Gastroesophageal sphincter (tissue), 4 donors: ENCODE results near the gene NME7. TPM values are rescaled to one million over a fixed set of nuclear protein-coding genes. Genes with fewer than 3 reads are reported as not detected.

Experiments
- ATAC-seq: fragments of 150-250 bp; one replicate; pipeline ENCODE4 v1.9.1; 2016; ENCODE audit warnings: mild to moderate bottlenecking, moderate library complexity
- H3K27ac ChIP-seq, 4 donors: fragments of 200-600 bp; sonication (generic) in 3 of 4; 1 replicate in 3 of 4; 2 replicates in 1 of 4; pipeline ENCODE4 v1.5.1; 2016 to 2019
- H3K27me3 ChIP-seq: fragments of 200-600 bp; sonication (generic); one replicate; pipeline ENCODE4 v1.5.1; 2019
- H3K36me3 ChIP-seq, 2 donors: fragments of 200-600 bp; sonication (generic); one replicate each; pipeline ENCODE4 v1.5.1; 2019; ENCODE audit warnings: control low read depth in 1 of 2
- H3K4me1 ChIP-seq, 3 donors: fragments of 200-600 bp; sonication (generic); 1 replicate in 2 of 3; 2 replicates in 1 of 3; pipeline ENCODE4 v1.5.1; 2016 to 2019; ENCODE audit warnings: control low read depth in 2 of 3
- H3K4me3 ChIP-seq, 2 donors: fragments of 200-600 bp; sonication (generic); one replicate each; pipeline ENCODE4 v1.5.1; 2019; ENCODE audit warnings: mild to moderate bottlenecking in 1 of 2, moderate library complexity in 1 of 2
- H3K9me3 ChIP-seq, 3 donors: fragments of 200-600 bp; sonication (generic); one replicate each; pipeline ENCODE4 v1.5.1; 2017 to 2019; ENCODE audit warnings: control low read depth in 2 of 3
- CTCF ChIP-seq, 4 experiments: fragments of 200-600 bp in 2 of 4; fragments of 450-650 bp in 2 of 4; sonication (generic) in 1 of 4; IDR thresholded peaks; one replicate each; pipeline ENCODE4 v1.5.1; 2017 to 2019; ENCODE audit warnings: antibody characterized with exemption in 4 of 4, mild to moderate bottlenecking in 2 of 4, moderate library complexity in 2 of 4
- EP300 ChIP-seq: sonication (generic); formaldehyde crosslinking; IDR thresholded peaks from one replicate; pipeline ENCODE4 v1.6.1; 2017; ENCODE audit warnings: antibody characterized with exemption, mild to moderate bottlenecking
- POLR2A ChIP-seq, 2 donors: fragments of 450-650 bp; IDR thresholded peaks; one replicate each; pipeline ENCODE4 v1.6.1; 2017; ENCODE audit warnings: antibody characterized with exemption in 2 of 2, mild to moderate bottlenecking in 2 of 2, moderate library complexity in 1 of 2
- POLR2AphosphoS5 ChIP-seq: sonication (generic); formaldehyde crosslinking; IDR thresholded peaks from one replicate; pipeline ENCODE4 v1.6.1; 2017; ENCODE audit warnings: antibody characterized with exemption
- WGBS, 2 donors: methylation state at CpG; one replicate each; pipeline ENCODE4 v1.1.5; 2018; ENCODE audit warnings: low coverage in 1 of 2; 5-methylcytosine and 5-hydroxymethylcytosine counted together
- total RNA-seq, 4 donors: library from RNA; depleted of rRNA; stranded (reverse); fragments of >200 nt; gene quantifications; one replicate each; pipeline ENCODE4 v1.1.0, GENCODE V29; 2016

The NME7 gene
- total RNA-seq, 4 donors from 2014 or later, result 10.6 to 24.7 (median 14.5) TPM

DNA sequence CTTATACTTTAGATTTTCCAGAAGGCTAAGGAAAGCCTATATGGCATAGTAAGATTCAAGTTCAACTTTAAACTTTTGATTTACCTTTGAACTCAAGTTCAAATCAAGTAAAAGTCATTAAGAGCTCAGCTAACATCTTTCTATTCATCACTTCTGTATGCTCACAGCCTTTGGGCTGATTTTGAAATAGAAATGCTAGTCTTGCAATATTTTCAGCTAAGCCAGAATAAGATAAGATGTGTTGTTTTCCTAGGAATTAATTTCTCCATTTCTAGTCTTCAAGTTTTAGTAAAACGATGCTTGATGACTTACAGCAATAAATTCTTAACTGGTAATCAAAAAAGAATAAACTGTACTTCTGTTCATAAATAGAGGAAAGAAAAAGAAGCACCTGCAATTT lies 225.5 kb downstream of the NME7 start:
- Histone ChIP-seq H3K4me1 (no peaks in the 10 kb centered on the region), H3K27ac (no peak overlapping the region), H3K4me3 (no peak overlapping the region), H3K27me3 (no peaks in the 10 kb centered on the region), H3K9me3 (no peaks in the 10 kb centered on the region), H3K36me3 (no peaks in the 10 kb centered on the region)
- TF ChIP-seq CTCF (IDR thresholded peaks at IDR 0.05), result no peak
- no peak for TF ChIP-seq POLR2AphosphoS5
- no peak for TF ChIP-seq POLR2A (IDR thresholded peaks at IDR 0.05)
- no peak for TF ChIP-seq EP300
- no peak for ATAC-seq
- 0 to 20% methylated on average over 1 of the region's 1 CpG for WGBS, 2 donors

- no peaks in the 10 kb centered on the region for H3K36me3 ChIP-seq
- H3K27me3 ChIP-seq, result no peaks in the 10 kb centered on the region
- no peak overlapping the region for H3K27ac ChIP-seq
- no peaks in the 10 kb centered on the region for H3K4me1 ChIP-seq
- no peaks in the 10 kb centered on the region for H3K9me3 ChIP-seq
- H3K4me3 ChIP-seq, result no peak overlapping the region
- WGBS, 2 donors, result 76 to 81% methylated on average over 3 of the region's 3 CpGs
- no peak for ATAC-seq
- no peak for TF ChIP-seq POLR2AphosphoS5
- no peak for TF ChIP-seq EP300
- TF ChIP-seq CTCF (IDR thresholded peaks at IDR 0.05), result no peak
- no peak for TF ChIP-seq POLR2A (IDR thresholded peaks at IDR 0.05)
Observed at GRCh38 chr1:169141356-169141755, 226.2 kb downstream of the NME7 start.

GRCh38 chr1:169138866-169139670 lies 228.5 kb downstream of the NME7 start:
- Histone ChIP-seq H3K36me3 (no peaks in the 10 kb centered on the region), H3K27ac (no peak overlapping the region), H3K4me3 (no peak overlapping the region), H3K4me1 (peaks cover 0 to 6% (median 0%) of the 10 kb centered on the region in 3 donors), H3K27me3 (no peaks in the 10 kb centered on the region), H3K9me3 (no peaks in the 10 kb centered on the region)
- 75% methylated on average over 2 of the region's 2 CpGs; no CpG with 5 or more reads in 1 of the 2 donors for WGBS, 2 donors
- TF ChIP-seq CTCF (IDR thresholded peaks at IDR 0.05), result no peak
- TF ChIP-seq POLR2AphosphoS5, result no peak
- TF ChIP-seq EP300, result no peak
- no peak for TF ChIP-seq POLR2A (IDR thresholded peaks at IDR 0.05)
- ATAC-seq, result no peak

- Histone ChIP-seq H3K4me1 (peaks cover 0 to 23% (median 6%) of the 10 kb centered on the region in 3 donors), H3K36me3 (no peaks in the 10 kb centered on the region), H3K27me3 (no peaks in the 10 kb centered on the region), H3K27ac (no peak overlapping the region), H3K9me3 (no peaks in the 10 kb centered on the region), H3K4me3 (no peak overlapping the region)
- WGBS, 2 donors, result 94 to 100% methylated on average over 4 of the region's 4 CpGs
- no peak for ATAC-seq
- TF ChIP-seq CTCF (IDR thresholded peaks at IDR 0.05) (no peak), EP300 (no peak), POLR2AphosphoS5 (no peak), POLR2A (IDR thresholded peaks at IDR 0.05) (no peak)
Observed at GRCh38 chr1:169137357-169137756, 230.2 kb downstream of the NME7 start.
